Breast epithelium (tissue), 3 donors: Measurements from ENCODE around the gene ACACA.

Experiments
- CTCF ChIP-seq, 3 donors: fragments of 450-650 bp; IDR thresholded peaks; one replicate each; pipeline ENCODE4 v1.5.1; 2016 to 2017; ENCODE audit warnings: antibody characterized with exemption in 3 of 3, mild to moderate bottlenecking in 3 of 3, moderate library complexity in 3 of 3
- POLR2A ChIP-seq: fragments of 450-650 bp; IDR thresholded peaks from one replicate; pipeline ENCODE4 v1.6.1; 2016; ENCODE audit warnings: antibody characterized with exemption, mild to moderate bottlenecking, moderate library complexity
- POLR2AphosphoS5 ChIP-seq, 3 donors: sonication (generic); formaldehyde crosslinking; IDR thresholded peaks; one replicate each; pipeline ENCODE4 v1.6.1; 2017; ENCODE audit warnings: antibody characterized with exemption in 3 of 3

- no peak for TF ChIP-seq CTCF (IDR thresholded peaks at IDR 0.05)
- TF ChIP-seq POLR2AphosphoS5 (IDR thresholded peaks at IDR 0.05): no peak
- TF ChIP-seq POLR2A: no peak
These were observed 133.1 kb downstream of the ACACA start for GRCh38 chr17:37273409-37274051.
